Tibial nerve (tissue), 4 donors: Measurements from ENCODE around the gene ACOXL. TPM values are rescaled to one million over a fixed set of nuclear protein-coding genes. Genes with fewer than 3 reads are reported as not detected.

ENCODE experiments used
- DNase-seq, 2 donors: peaks; one replicate each; pipeline ENCODE4 v3.0.0-alpha.2; 2019; ENCODE audit warnings: low spot score in 2 of 2
- H3K27ac ChIP-seq, 4 donors: fragments of 200-600 bp; sonication (generic) in 3 of 4; one replicate each; pipeline ENCODE4 v1.5.1; 2017 to 2019; ENCODE audit warnings: mild to moderate bottlenecking in 1 of 4
- H3K27me3 ChIP-seq, 2 donors: fragments of 200-600 bp; sonication (generic) in 1 of 2; one replicate each; pipeline versions ENCODE4 v1.5.1 to v1.6.0; 2017 to 2019
- H3K36me3 ChIP-seq, 3 donors: fragments of 200-600 bp; sonication (generic); one replicate each; pipeline ENCODE4 v1.5.1; 2018 to 2019
- H3K4me1 ChIP-seq, 4 donors: fragments of 200-600 bp; sonication (generic) in 3 of 4; one replicate each; pipeline ENCODE4 v1.5.1; 2017 to 2019
- H3K4me3 ChIP-seq, 4 donors: fragments of 200-600 bp; sonication (generic) in 3 of 4; one replicate each; pipeline ENCODE4 v1.5.1; 2017 to 2019; ENCODE audit warnings: mild to moderate bottlenecking in 1 of 4, moderate library complexity in 1 of 4
- H3K9me3 ChIP-seq, 4 donors: fragments of 200-600 bp; sonication (generic) in 3 of 4; one replicate each; pipeline ENCODE4 v1.5.1; 2017 to 2019
- CTCF ChIP-seq, 5 experiments: fragments of 200-600 bp in 3 of 5; fragments of 450-650 bp in 2 of 5; sonication (generic) in 3 of 5; IDR thresholded peaks; one replicate each; pipeline ENCODE4 v1.5.1; 2016 to 2019; ENCODE audit warnings: antibody characterized with exemption in 5 of 5, mild to moderate bottlenecking in 3 of 5, moderate library complexity in 2 of 5
- EP300 ChIP-seq, 2 donors: sonication (generic); formaldehyde crosslinking; IDR thresholded peaks; one replicate each; pipeline ENCODE4 v1.6.1; 2017; ENCODE audit warnings: antibody characterized with exemption in 2 of 2, mild to moderate bottlenecking in 1 of 2
- POLR2A ChIP-seq, 2 donors: fragments of 450-650 bp; IDR thresholded peaks; one replicate each; pipeline ENCODE4 v1.6.1; 2017; ENCODE audit warnings: antibody characterized with exemption in 2 of 2, mild to moderate bottlenecking in 2 of 2, moderate library complexity in 2 of 2
- WGBS, 2 donors: methylation state at CpG; one replicate each; pipeline ENCODE4 v1.1.5; 2018; 5-methylcytosine and 5-hydroxymethylcytosine counted together
- total RNA-seq, 4 donors: library from RNA; depleted of rRNA; stranded (reverse); fragments of >200 nt; gene quantifications; one replicate each; pipeline ENCODE4 v1.1.0, GENCODE V29; 2016

ACOXL gene
- total RNA-seq, 4 donors from 2014 or later, result 0.30 TPM; not detected in 3

GRCh38 chr2:110785439-110785838 lies 53.1 kb downstream of the ACOXL start:
- Histone ChIP-seq H3K27me3 (no peaks in the 10 kb centered on the region), H3K36me3 (no peaks in the 10 kb centered on the region), H3K4me3 (no peak overlapping the region), H3K9me3 (no peaks in the 10 kb centered on the region), H3K4me1 (no peaks in the 10 kb centered on the region), H3K27ac (no peak overlapping the region)
- 94 to 97% methylated on average over 2 of the region's 2 CpGs for WGBS, 2 donors
- no peak for TF ChIP-seq POLR2A (IDR thresholded peaks at IDR 0.05)
- TF ChIP-seq CTCF (IDR thresholded peaks at IDR 0.05), result no peak
- TF ChIP-seq EP300 (IDR thresholded peaks at IDR 0.05), result no peak
- no peak for DNase-seq

GRCh38 chr2:110788976-110789375 lies 56.6 kb downstream of the ACOXL start:
- no peak overlapping the region for H3K4me3 ChIP-seq
- H3K27ac ChIP-seq, result no peak overlapping the region
- no peaks in the 10 kb centered on the region for H3K36me3 ChIP-seq
- no peaks in the 10 kb centered on the region for H3K9me3 ChIP-seq
- TF ChIP-seq CTCF (IDR thresholded peaks at IDR 0.05) (no peak), EP300 (IDR thresholded peaks at IDR 0.05) (no peak), POLR2A (IDR thresholded peaks at IDR 0.05) (no peak)
- no peaks in the 10 kb centered on the region for H3K4me1 ChIP-seq
- peaks cover 0 to 13% of the 10 kb centered on the region in 2 donors for H3K27me3 ChIP-seq
- no peak for DNase-seq
- 61 to 71% methylated on average over 2 of the region's 2 CpGs for whole genome bisulfite sequencing, 2 donors

- H3K27me3 ChIP-seq, result peaks cover 0 to 13% of the 10 kb centered on the region in 2 donors
- H3K27ac ChIP-seq, result no peak overlapping the region
- H3K4me3 ChIP-seq, result no peak overlapping the region
- TF ChIP-seq CTCF (IDR thresholded peaks at IDR 0.05) (no peak), POLR2A (IDR thresholded peaks at IDR 0.05) (no peak), EP300 (IDR thresholded peaks at IDR 0.05) (no peak)
- H3K36me3 ChIP-seq, result no peaks in the 10 kb centered on the region
- WGBS, 2 donors, result 88 to 89% methylated on average over 4 of the region's 4 CpGs
- H3K9me3 ChIP-seq, result no peaks in the 10 kb centered on the region
- no peak for DNase-seq
- H3K4me1 ChIP-seq, result no peaks in the 10 kb centered on the region
Measured at GRCh38 chr2:110789706-110790105, 57.3 kb downstream of the ACOXL start.

- Histone ChIP-seq H3K27me3 (peaks cover 0 to 13% of the 10 kb centered on the region in 2 donors), H3K4me1 (peaks cover 0 to 3% (median 0%) of the 10 kb centered on the region in 4 donors), H3K9me3 (no peaks in the 10 kb centered on the region), H3K4me3 (no peak overlapping the region), H3K36me3 (no peaks in the 10 kb centered on the region), H3K27ac (no peak overlapping the region)
- no peak for DNase-seq
- TF ChIP-seq CTCF (IDR thresholded peaks at IDR 0.05), result no peak
Measured at GRCh38 chr2:110790907-110791306, 58.5 kb downstream of the ACOXL start.

GRCh38 chr2:110791435-110791834 lies 59.1 kb downstream of the ACOXL start:
- H3K27me3 ChIP-seq, result peaks cover 0 to 13% of the 10 kb centered on the region in 2 donors
- H3K4me1 ChIP-seq, result peaks cover 0 to 7% (median 0%) of the 10 kb centered on the region in 4 donors
- H3K36me3 ChIP-seq, result no peaks in the 10 kb centered on the region
- no peak overlapping the region for H3K27ac ChIP-seq
- WGBS, 2 donors, result 68 to 70% methylated on average over 4 of the region's 4 CpGs
- no peak overlapping the region for H3K4me3 ChIP-seq
- H3K9me3 ChIP-seq, result no peaks in the 10 kb centered on the region
- TF ChIP-seq EP300 (IDR thresholded peaks at IDR 0.05) (no peak), POLR2A (IDR thresholded peaks at IDR 0.05) (no peak), CTCF (IDR thresholded peaks at IDR 0.05) (no peak)
- no peak for DNase-seq
